HG02840 (cell line): Measurements from ENCODE around the gene BLOC1S1.

Experiments
- ATAC-seq: cut with Tn5 transposase; IDR thresholded peaks from one replicate; pipeline ENCODE4 v1.9.1; 2021; ENCODE audit warnings: mild to moderate bottlenecking, moderate library complexity, moderate number of reproducible peaks; ENCODE audit not compliant: unreplicated experiment, low FRiP score

Gene BLOC1S1

GRCh38 chr12:55724226-55724939, 8.5 kb downstream of the BLOC1S1 start:
- no peak for ATAC-seq

- no peak for ATAC-seq
Measured at GRCh38 chr12:55724940-55725309, 9.1 kb downstream of the BLOC1S1 start.

DNA sequence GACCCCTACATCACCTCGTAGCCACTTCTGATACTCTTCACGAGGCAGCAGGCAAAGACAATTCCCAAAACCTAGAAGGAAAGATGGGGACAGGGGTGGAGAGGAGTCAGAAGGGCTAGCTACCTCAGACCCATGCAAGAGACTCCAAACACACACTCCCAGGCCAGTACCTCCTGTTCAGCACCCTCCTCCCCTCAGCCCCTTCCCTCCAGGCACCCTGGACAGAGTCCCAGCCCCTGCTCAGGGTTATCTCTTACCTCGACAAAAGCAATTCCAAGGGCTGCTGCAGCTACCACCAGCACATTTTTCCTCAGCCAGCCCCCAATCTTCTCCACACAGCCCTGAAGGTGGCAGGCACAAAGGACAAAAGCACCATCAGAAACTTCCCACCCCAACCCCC, 9.7 kb downstream of the BLOC1S1 start:
- no peak for ATAC-seq

GRCh38 chr12:55726971-55727370, 11.1 kb downstream of the BLOC1S1 start:
- no peak for ATAC-seq

DNA sequence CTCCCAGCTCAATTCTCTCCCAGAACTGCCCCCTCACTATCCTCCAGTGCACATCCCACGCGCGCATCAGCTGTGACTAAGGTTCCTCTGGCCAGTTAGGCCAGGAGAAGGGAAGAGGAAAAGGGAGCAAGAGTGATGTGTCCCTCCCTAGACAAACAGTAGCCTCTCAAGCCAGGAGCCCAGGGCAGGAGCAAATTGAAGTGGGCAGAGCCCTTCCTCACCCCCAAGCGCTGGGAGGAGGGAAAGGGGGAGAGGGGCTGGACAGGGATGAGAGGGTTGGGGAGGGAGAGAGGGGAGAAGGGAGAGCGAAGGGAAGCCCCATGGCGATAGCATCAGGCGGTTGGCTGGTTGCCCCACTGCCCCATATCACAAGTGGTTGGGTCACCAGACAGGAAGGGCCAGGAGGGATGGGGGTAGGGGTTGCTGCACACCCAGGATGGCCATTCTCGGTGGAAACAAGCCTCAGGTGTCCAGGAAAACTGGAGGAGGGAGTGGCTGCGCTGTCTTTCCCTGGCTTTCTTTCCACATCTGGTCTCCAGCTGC, 11.9 kb downstream of the BLOC1S1 start:
- no peak for ATAC-seq

- ATAC-seq: peak; percentile 21
Measured at GRCh38 chr12:55728186-55728938, 12.5 kb downstream of the BLOC1S1 start.

GRCh38 chr12:55728939-55729818, 13.3 kb downstream of the BLOC1S1 start, which contains the start of gene CD63:
Gene CD63, minus strand, starts transcription at chr12:55729009. Its CDS starts 668 bp downstream, at chr12:55728341.
- peak; percentile 74 for ATAC-seq

- peak; percentile 28 for ATAC-seq
Measured at GRCh38 chr12:55729819-55730818, 14.3 kb downstream of the BLOC1S1 start.

- no peak for ATAC-seq
Measured at GRCh38 chr12:55732288-55732687, 16.4 kb downstream of the BLOC1S1 start.

DNA sequence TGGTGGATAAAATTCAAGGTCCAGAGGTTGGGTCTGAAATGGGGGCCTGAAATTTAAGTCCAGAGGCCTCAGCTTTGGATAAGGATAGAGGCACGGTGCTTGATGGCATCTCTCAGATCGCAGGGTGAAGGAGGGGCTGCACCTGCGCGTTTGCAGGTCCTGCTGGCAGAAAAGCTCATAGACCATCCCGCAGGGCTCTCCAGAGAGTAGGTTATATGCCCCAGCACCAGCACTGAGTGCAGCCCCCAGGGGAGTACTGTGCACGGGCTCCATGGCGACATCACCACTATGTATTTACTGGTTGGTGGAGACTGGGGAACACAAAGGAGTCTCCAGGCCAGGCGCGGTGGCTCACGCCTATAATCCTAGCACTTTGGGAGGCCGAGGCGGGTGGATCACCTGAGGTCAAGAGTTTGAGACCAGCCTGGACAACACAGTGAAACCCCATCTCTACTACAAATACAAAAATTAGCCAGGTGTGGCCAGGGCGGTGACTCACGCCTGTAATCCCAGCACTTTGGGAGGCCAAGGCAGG, 17.2 kb downstream of the BLOC1S1 start:
- no peak for ATAC-seq

DNA sequence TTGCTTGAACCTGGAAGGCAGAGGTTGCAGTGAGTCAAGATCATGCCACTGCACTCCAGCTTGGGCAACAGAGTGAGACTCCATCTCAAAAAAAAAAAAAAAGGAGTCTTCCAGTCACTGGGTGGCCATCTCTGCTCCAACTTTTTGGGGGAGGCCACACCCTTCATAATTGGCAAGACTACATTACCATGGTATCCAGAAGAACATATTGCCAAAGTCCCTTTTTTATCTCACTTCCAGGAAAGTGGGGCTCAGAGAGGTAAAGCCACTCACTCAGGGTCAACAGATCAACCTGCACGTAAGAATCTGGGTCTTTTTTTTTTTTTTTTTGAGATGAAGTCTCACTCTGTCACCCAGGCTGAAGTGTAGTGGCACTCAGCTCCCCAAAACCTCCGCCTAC, 18.0 kb downstream of the BLOC1S1 start:
- ATAC-seq: no peak

- no peak for ATAC-seq
Measured at GRCh38 chr12:55734595-55734994, 18.7 kb downstream of the BLOC1S1 start.

GRCh38 chr12:55736076-55736475, 20.2 kb downstream of the BLOC1S1 start:
- ATAC-seq: no peak

DNA sequence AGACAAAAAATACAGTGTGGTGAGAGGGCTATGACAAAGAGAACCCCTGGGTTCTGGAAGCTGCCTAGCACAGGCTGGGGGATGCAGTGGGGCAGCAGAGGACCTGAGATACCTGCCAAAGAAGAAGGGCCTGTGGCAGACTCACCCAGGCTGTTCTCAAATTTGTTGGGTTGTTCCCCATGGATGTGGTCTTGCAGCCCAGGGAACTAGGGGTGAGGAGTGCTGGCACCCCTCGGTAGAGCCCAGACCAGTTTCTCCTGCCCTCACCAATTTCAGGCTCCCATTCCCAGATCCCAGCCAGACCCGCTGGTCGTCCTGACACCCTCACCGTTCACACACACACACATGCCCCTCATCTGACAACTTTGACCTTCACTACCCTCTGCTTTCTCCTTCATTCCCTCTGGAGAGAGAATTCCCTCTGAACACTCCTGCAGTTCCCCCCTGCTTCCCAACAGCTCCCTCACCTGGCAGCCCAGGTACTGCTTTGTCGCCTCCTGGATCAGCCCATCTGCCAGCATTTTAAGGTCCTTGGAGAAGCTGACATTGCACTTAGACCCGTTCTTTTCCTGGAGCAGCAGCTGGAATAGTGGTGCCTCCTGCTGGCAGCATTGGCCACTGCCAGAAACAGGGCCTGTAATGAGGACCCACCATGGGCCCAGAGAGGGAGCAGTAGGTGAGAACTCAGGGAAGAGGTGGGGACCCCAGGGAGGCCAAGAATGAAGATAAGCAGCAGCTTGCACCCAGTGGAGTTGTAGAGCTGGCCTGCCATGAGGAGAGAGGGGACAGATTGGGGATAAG, 21.1 kb downstream of the BLOC1S1 start:
- ATAC-seq: no peak

DNA sequence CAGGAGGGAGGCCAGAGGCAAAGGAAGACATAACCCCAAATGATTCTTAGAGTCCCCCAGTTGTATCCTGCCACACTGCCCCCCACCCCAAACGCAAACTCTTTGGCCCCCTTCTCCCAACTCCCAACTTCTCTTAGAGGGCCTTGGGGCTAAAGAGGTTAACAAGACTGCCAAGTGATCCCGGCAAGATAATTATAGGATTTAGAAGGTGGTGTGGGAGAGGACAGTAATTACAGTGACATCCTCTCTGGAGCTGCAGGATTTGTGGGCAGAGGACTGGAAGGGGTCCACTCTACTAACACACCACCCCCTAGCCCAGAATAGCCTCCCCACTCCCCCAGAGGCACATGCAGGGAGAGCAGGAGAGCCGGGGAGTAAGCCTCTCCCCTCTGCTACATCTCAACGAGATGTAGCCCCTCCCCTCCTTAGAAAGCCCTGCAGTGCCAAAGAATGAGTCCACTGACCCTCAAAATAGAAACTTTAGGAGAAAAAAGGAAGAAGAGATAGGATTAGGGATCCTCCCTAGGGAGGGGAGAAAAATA, 21.8 kb downstream of the BLOC1S1 start:
- ATAC-seq: no peak

DNA sequence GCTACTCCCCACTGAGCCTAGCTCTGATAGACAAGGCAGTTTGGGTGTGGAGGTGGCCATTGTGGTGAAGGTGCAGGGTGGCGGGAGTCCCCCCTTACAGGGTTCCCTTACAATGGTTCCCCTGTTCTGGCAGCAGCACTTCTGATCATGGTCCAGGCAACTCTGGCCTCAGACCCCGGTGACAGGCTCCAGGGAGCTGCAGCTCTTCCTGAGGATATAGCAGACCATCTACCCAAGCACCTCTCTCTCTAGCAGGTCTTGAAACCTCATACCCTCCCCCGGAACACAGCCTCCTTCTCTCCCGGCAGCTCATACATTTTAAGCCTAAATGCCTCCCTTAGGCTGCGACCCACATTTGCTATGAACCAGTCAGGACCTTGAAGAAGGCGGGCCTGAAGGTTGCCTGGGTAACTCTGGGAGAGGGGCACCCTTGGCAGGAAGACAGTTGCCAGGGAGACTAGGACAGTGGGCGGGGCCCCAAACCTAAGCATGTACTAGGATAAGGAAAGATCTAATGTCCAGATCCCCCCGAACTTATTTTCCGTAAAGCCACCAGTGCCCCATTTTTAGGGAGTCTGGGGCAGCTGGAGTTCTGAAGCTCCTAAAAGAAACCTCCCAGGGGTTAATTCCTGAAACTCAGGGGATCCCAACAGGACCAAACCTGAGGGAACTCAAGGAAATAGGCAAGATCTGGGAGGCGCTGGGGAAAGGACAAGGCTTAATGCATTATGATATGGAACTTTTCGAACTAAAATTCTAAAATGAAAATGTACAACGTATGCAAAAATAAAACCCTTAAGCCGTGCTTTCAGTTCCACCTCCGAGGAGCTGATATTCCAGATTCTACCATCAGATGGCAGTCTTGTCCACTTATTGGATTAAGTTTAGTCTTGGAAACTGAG, 22.5 kb downstream of the BLOC1S1 start:
- peak; percentile 76 for ATAC-seq

DNA sequence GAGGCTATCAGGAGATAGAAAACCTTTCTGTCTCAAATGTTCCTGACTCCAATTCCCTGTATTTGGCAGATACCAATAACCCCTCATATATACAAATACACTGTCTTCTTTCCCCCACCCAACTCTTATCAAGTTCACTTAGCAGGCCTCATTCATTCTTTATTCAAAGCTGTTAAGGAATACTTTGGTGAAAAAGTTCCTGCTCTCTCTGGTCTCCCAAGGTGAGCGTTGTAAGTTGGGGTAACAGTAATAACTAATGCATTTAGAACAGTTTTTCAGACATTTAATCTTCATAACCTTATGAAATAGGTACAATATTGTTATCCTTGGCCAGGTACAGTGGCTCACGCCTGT, 23.2 kb downstream of the BLOC1S1 start:
- ATAC-seq: no peak
